NCI-H2171 (cell line): Measurements from ENCODE around the gene CTDSPL.

ENCODE experiments used
- DNase-seq: peaks from one replicate; lab custom pipeline; 2025; lab: John Stamatoyannopoulos, UW

Gene CTDSPL

GRCh38 chr3:37891227-37891626 is 29.5 kb downstream of the CTDSPL start:
- DNase-seq: no peak

DNA sequence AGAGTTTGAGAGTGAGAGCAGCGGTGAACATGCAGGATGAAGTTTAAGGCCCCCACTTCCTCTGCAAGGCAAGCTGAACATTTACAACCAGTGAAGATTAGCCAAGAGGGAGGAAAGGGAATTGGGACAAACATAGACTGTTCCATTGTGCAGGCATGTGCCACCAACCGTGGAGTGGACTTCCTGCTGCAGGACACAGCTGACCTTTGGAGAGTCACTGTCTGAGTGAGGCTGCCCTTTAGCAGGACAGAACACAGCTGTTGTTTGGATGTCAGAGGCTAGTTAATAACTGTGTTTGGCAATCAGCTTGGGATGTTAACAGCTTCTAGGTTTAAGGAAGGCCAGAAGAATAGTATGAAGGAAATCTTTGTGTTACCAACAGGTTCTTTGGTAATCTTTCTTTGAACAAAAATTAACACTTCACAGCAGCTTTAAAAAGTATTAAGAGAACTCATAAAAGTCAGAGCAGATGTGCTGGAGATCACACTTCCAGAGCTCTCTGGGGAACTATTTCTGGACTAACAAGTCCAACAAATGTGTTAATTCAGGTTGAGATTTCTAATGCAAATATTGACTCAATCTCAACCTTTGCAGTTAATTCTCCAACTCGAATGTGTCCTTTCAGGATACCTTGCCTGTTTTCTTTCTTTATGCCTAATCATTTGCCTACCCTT is 31.4 kb downstream of the CTDSPL start:
- DNase-seq: no peak

GRCh38 chr3:37896827-37897226 is 35.1 kb downstream of the CTDSPL start:
- no peak for DNase-seq

DNA sequence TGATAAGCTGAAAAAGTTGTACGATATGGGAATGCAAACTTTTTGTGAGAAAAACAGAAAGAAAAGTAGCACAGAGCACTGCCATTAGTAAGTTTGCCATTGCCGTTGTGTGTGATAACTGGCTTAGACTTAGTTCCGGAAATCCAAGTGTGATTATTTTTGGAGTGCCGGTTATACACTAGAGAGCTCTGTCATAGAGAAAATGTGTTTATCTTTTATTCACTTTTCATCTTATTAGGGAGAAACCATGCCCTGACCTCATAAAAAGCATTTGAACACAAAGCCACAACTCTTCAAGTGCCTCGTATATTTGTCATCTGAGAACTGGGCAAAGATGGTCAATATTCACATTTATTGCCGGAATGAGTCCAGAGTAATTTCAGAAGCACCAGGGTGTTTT is 36.1 kb downstream of the CTDSPL start:
- DNase-seq: no peak

DNA sequence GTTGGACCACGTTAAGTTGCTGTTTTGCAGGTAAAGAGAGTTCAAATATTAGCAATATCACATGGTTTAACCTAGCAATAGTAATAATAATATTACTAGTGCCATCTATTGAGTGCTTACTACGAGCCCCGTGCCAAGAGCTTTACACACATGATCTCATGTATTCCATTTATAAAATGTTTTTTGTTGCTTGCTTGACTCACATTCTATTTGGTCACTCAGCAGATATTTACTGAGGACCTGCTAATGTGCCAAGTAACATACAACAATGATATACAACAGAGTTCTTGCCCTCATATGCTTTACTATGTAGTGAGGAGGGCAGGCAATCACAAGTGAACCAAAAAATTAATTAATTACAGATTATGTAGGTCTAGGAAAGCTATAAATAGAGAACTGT is 36.7 kb downstream of the CTDSPL start:
- no peak for DNase-seq

DNA sequence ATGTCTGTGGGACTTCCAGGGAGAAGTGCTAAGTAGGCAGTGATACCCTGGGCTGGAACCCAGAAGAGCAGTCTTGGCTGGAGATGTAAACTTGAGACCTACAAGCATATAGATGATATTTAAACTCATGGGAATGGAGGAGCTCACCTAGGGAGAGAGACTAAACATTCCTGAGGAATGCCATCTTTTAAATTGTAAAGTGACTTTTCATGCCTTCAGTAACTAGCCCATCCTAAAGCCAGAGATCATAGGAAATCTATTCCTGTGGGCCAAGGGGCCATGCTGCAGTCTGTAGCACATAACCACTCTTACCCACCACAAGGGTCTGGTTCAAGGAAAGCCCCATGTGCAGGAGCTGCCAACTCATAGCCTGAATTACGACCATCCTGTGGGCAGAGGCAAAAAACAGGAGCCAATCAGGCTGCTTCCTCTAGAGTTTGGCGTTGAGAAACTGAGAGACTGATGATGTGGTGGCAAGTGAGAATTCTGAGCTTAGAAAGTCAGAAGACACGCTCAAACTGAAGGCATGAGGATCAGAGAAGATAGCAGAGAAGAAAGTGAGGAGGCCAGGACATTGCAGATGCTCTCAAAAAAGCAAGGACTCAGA is 37.5 kb downstream of the CTDSPL start:
- no peak for DNase-seq

DNA sequence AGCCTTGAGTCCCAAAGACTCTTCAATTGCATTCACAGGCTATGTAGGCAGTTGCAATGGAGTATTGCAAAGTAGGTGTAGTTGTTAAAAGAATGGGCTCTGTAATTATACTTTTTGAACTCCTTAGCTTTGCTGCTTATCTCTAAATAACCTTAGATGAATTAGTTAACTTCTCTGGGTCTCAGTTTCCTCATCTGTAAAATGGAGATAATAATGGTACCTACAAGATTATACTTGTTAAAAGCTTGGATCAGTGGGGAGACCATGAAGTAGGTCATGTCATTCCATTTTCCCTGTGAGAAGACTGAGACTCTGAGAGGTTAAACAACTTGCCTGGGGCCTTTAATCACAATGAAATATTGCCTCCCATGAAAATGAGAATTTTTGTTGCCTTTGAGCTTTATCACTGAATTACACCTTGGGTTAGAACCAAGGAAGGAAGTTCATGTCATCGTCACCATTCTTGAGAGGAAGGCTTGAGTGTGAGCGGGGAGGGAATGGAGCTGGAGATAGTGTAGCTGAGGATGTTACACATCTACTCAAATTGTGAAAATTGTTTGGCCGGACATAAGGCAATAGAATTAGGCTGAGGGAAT is 38.1 kb downstream of the CTDSPL start:
- DNase-seq: no peak

- no peak for DNase-seq
Observed at GRCh38 chr3:37901721-37902120, 40.0 kb downstream of the CTDSPL start.

GRCh38 chr3:37902674-37903073 is 41.0 kb downstream of the CTDSPL start:
- no peak for DNase-seq

DNA sequence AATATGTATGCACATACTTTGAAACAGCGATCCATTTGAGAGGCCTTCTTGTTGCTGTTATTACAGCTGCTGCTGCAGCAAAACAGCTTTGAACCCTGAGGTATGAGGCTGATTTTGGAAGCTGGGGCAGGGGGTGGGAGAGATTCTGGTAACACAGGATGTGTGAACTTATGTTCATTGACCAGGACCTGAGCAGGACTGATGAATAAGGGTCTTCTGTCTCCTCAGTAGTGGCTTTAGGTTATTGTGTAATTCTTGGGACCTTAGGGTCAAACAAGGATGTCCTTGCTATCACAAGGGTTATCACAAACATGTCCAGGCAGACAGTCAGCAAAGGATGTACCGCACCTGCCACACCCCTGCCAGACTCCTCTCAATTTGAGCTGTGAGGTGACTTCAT is 41.6 kb downstream of the CTDSPL start:
- no peak for DNase-seq

- DNase-seq: no peak
Observed at GRCh38 chr3:37903734-37904133, 42.1 kb downstream of the CTDSPL start.

- no peak for DNase-seq
Observed at GRCh38 chr3:37904601-37905000, 42.9 kb downstream of the CTDSPL start.

GRCh38 chr3:37905346-37905745 is 43.7 kb downstream of the CTDSPL start:
- no peak for DNase-seq

DNA sequence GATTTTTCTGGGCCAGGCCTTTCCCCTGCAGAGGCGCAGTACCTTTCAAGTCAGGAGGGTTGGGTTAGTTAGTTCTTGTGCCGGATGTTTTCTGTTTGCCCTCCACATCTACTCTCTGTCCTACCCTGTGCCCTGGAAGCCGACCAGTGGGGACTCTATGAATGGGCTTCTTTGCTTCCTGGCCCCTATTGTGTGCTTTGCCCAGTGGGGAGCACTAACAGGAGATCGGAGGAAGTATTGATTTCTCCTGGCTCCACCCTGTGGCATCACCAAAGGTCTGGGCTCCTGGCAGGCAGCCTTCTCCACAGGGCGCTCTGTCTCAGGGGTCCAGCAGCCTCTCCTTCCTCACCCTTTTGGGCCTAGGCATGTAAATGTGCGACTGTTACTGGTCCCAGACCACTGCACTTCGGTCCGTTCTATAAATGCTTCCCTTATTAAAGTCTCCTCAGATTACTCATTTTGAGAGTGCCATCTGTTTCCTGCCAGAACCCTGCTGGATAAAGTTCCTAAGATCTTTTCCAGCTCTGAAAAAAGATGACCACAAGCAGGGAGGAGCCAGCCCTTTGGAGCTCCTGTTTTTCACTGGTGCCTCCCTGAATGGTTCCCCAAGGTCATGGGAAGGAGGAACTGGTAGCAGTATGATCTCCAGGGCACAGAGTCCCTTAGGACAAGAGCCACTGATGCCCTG is 44.5 kb downstream of the CTDSPL start:
- DNase-seq: peak; percentile 2

GRCh38 chr3:37906734-37907282 is 45.1 kb downstream of the CTDSPL start:
- DNase-seq: no peak

DNA sequence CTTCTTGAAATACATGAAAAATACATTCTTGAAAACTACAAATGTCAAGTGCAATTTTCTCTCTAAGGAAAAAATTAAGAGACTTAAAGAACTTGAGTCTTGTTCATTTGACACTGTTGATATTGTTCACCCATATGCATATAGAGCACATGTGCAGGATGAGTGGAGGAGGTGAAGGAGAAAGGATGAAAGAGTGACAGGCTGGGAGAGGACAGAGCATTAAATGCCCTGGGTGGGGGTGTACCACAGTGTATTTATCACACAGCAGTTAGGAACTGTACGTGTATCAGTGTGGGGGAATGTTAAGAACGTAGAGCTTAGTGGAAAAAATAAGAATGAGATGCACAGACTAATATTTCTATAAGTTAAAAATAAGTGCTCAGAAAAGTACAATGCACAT is 45.7 kb downstream of the CTDSPL start:
- no peak for DNase-seq

- no peak for DNase-seq
Observed at GRCh38 chr3:37907906-37908305, 46.2 kb downstream of the CTDSPL start.

- DNase-seq: no peak
Observed at GRCh38 chr3:37909067-37909911, 47.6 kb downstream of the CTDSPL start.

GRCh38 chr3:37910671-37911400 is 49.2 kb downstream of the CTDSPL start:
- DNase-seq: no peak

- DNase-seq: no peak
Observed at GRCh38 chr3:37912052-37912733, 50.5 kb downstream of the CTDSPL start.

GRCh38 chr3:37913522-37913921 is 51.8 kb downstream of the CTDSPL start:
- no peak for DNase-seq
